GM23248 (cell line): ENCODE results near the gene WFIKKN2. TPM values are rescaled to one million over a fixed set of nuclear protein-coding genes. Genes with fewer than 3 reads are reported as not detected.
A peak's percentile ranks its signal among the peaks of the same experiment; 100 is the strongest.
"Not testable (repeated sequence)": the region's sequence is repeated elsewhere in the genome, so short reads cannot be mapped to it uniquely, and the experiment has no call there.

Source experiments
- DNase-seq: peaks from one replicate; pipeline ENCODE4 v3.0.0-alpha.2; 2015
- H2AFZ ChIP-seq: fragments of 200-600 bp; sonication (generic); 2 replicates; pipeline ENCODE4 v1.6.1; 2016; ENCODE audit warnings: antibody characterized with exemption
- H3F3A ChIP-seq: fragments of 200-600 bp; sonication (generic); 2 replicates; pipeline ENCODE4 v1.6.1; 2016; ENCODE audit warnings: mild to moderate bottlenecking, antibody characterized with exemption, mixed run types; ENCODE audit not compliant: insufficient read depth
- H3K27ac ChIP-seq: fragments of 200-600 bp; sonication (generic); 2 replicates; pipeline ENCODE4 v1.5.1; 2016; ENCODE audit warnings: mild to moderate bottlenecking
- H3K27me3 ChIP-seq: fragments of 200-600 bp; sonication (generic); replicated peaks from 2 replicates; pipeline ENCODE4 v1.6.1; 2016; ENCODE audit warnings: mild to moderate bottlenecking; ENCODE audit not compliant: insufficient read depth
- H3K36me3 ChIP-seq: fragments of 200-600 bp; sonication (generic); 2 replicates; pipeline ENCODE4 v1.6.1; 2016; ENCODE audit warnings: low read depth, mild to moderate bottlenecking
- H3K4me1 ChIP-seq: fragments of 200-600 bp; sonication (generic); 2 replicates; pipeline ENCODE4 v1.6.1; 2016; ENCODE audit warnings: mild to moderate bottlenecking; ENCODE audit not compliant: insufficient read depth
- H3K4me2 ChIP-seq: fragments of 200-600 bp; sonication (generic); one replicate; pipeline ENCODE4 v1.6.1; 2016; ENCODE audit warnings: mild to moderate bottlenecking; ENCODE audit not compliant: unreplicated experiment
- H3K4me3 ChIP-seq: fragments of 200-600 bp; sonication (generic); 2 replicates; pipeline ENCODE4 v1.5.1; 2016; ENCODE audit warnings: mild to moderate bottlenecking
- H3K79me2 ChIP-seq: fragments of 200-600 bp; sonication (generic); 2 replicates; pipeline ENCODE4 v1.6.1; 2016; ENCODE audit warnings: mild to moderate bottlenecking; ENCODE audit not compliant: insufficient read depth
- H3K9ac ChIP-seq: fragments of 200-600 bp; sonication (generic); 2 replicates; pipeline ENCODE4 v1.6.1; 2016; ENCODE audit warnings: mild to moderate bottlenecking
- H3K9me2 ChIP-seq: fragments of 200-600 bp; sonication (generic); 2 replicates; pipeline ENCODE4 v1.6.1; 2016; ENCODE audit warnings: mixed run types, mild to moderate bottlenecking, moderate library complexity; ENCODE audit not compliant: insufficient read depth
- H3K9me3 ChIP-seq: fragments of 200-600 bp; sonication (generic); one replicate; pipeline ENCODE4 v1.6.1; 2017; ENCODE audit warnings: low read depth
- H4K20me1 ChIP-seq: fragments of 200-600 bp; sonication (generic); 2 replicates; pipeline ENCODE4 v1.6.0; 2016; ENCODE audit not compliant: insufficient read depth
- EZH2 ChIP-seq: fragments of 200-600 bp; sonication (generic); IDR thresholded peaks from 2 replicates; pipeline ENCODE4 v1.6.1; 2018; ENCODE audit warnings: antibody characterized with exemption, mild to moderate bottlenecking; ENCODE audit not compliant: insufficient read depth, poor library complexity, severe bottlenecking
- EZH2phosphoT487 ChIP-seq: fragments of 200-600 bp; sonication (generic); IDR thresholded peaks from 2 replicates; pipeline ENCODE4 v1.6.1; 2018; ENCODE audit warnings: antibody characterized with exemption, moderate library complexity, mild to moderate bottlenecking, low read depth; ENCODE audit not compliant: insufficient read depth
- WGBS, 2 experiments: methylation state at CpG; one replicate each; pipeline ENCODE4 v1.1.6; 2015 to 2017; ENCODE audit warnings: low lambda C conversion rate in 2 of 2, low coverage in 1 of 2; ENCODE audit errors: missing lambda C conversion rate in 2 of 2; 5-methylcytosine and 5-hydroxymethylcytosine counted together
- in situ Hi-C: fragments of 300-500 bp; cut with MboI; formaldehyde crosslinking; loops from 2 replicates; pipeline ENCODE4 v1.15.0; 2020
- polyA plus RNA-seq: library from polyadenylated mRNA; unstranded; fragments of >200 nt; fragmentation: Nextera tagmentation; extraction: Ambion mirVana; gene quantifications from 2 replicates; pipeline ENCODE4 v1.2.1, GENCODE V29; 2016
- total RNA-seq: library from RNA; depleted of rRNA; stranded (reverse); fragments of >200 nt; shearing (Covaris generic); gene quantifications from 2 replicates; pipeline ENCODE4 v1.2.3, GENCODE V29; 2014

WFIKKN2 gene
- total and polyA plus RNA-seq, 2 experiments from 2014 or later, result not detected

DNA sequence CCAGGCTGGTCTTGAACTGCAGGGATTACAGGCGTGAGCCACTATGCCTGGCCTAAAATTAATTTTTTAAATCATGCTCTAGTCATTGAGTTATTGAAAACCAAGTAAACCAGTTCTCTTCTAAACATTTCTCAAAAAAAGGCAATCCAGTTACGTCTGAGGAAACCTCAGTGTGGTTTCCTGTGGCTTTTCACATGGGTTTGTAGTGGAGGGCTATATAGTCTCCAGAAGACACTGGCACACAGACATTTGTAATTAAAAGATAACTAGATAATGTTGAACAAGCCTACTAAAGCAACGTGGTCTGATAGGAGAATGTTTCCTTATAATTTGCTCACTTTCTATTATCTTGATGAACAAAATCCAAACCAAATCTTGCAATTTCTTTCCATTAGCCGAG, 36.0 kb downstream of the WFIKKN2 start:
- Histone ChIP-seq H4K20me1 (no peaks in the 10 kb centered on the region), H3K9me3 (no peaks in the 10 kb centered on the region), H3K27ac (no peak overlapping the region), H3K27me3 (no peaks in the 10 kb centered on the region), H3K9me2 (no peaks in the 10 kb centered on the region), H3K4me3 (no peak overlapping the region), H3K4me2 (no peak overlapping the region), H3K9ac (no peak overlapping the region), H3F3A (peaks cover 10% of the 10 kb centered on the region; the same call in 1 of the 2 replicates), H3K79me2 (no peaks in the 10 kb centered on the region), H3K4me1 (peaks cover 15% of the 10 kb centered on the region; the same call in 1 of the 2 replicates), H2AFZ (no peak overlapping the region), H3K36me3 (no peaks in the 10 kb centered on the region)
- DNase-seq, result no peak
- no peak for TF ChIP-seq EZH2
- TF ChIP-seq EZH2phosphoT487, result no peak
- 76 to 86% methylated on average over 4 of the region's 4 CpGs for WGBS, 2 experiments
- in situ Hi-C loops, result no loop called here

DNA sequence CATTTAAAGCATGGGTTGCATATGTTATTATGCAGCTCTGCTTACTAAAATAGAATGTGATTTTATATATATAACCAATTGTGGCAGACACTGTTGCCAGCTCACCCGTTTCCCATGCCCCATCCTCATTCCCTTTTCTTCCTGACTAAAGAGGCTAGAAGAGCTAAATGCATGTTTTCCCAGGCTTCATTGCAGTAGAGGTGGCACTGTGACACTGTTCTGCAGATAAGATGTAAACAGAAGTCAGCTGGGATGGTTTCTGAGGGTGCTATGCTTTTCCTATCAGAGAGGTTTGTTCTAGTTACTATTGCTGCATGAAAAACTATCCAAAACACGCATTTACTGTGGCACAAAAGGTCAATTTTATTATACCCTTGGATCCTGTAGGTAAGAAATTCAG, 36.5 kb downstream of the WFIKKN2 start:
- Histone ChIP-seq H3K79me2 (no peaks in the 10 kb centered on the region), H3K9me2 (no peaks in the 10 kb centered on the region), H3K4me3 (no peak overlapping the region), H3K9ac (no peak overlapping the region), H4K20me1 (no peaks in the 10 kb centered on the region), H3K27ac (no peak overlapping the region), H3K9me3 (no peaks in the 10 kb centered on the region), H3F3A (peaks cover 10% of the 10 kb centered on the region; the same call in 1 of the 2 replicates), H3K36me3 (no peaks in the 10 kb centered on the region), H3K4me1 (peaks cover 15% of the 10 kb centered on the region; the same call in 1 of the 2 replicates), H2AFZ (no peak overlapping the region), H3K27me3 (no peaks in the 10 kb centered on the region), H3K4me2 (no peak overlapping the region)
- in situ Hi-C loops, result no loop called here
- DNase-seq, result no peak
- 63 to 81% methylated on average over 2 of the region's 2 CpGs for WGBS, 2 experiments
- TF ChIP-seq EZH2phosphoT487, result no peak
- TF ChIP-seq EZH2, result no peak

DNA sequence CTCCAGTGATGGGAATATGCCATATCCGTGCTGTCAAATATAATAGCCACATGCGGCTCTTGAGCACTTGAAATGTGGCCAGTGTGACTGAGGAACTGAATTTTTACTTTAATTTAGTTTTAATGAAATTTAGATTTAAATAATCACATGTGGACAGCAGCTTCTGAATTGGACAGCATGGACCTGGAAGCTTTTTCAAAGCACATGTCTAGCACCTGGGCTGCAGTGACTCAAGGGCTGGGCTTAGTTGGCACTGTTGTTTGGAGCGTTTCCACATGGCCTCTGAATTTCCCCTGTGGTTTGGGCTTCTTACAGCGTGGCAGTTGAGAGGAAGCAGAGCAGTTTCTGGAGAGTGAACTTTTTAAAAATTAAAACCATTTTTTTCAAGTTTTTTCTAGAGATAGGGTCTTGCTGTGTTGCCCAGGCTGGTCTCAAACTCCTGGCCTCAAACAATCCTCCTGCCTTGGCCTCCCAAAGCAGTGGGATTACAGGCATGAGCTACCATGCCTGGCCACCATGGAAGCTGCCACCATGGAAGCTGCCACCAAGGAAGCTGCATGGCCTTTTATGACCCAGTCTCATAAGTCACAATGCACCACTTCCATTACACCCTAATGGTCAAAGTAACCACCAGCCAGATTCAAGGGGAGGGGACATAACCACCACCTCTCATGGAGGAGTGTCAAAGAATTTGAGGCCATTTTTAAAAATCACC, 37.5 kb downstream of the WFIKKN2 start:
- peak overlapping the region; percentile 29; the same call in 1 of the 2 replicates for H3K9ac ChIP-seq
- no peaks in the 10 kb centered on the region for H3K9me2 ChIP-seq
- H3K36me3 ChIP-seq, result no peaks in the 10 kb centered on the region
- H3K79me2 ChIP-seq, result no peaks in the 10 kb centered on the region
- H3K27ac ChIP-seq, result no peak overlapping the region
- WGBS, 2 experiments, result 5 to 9% methylated on average over 4 of the region's 4 CpGs
- DNase-seq, result peak; percentile 85
- H3K4me1 ChIP-seq, result peaks cover 14% of the 10 kb centered on the region; the same call in 1 of the 2 replicates
- TF ChIP-seq EZH2phosphoT487 (no peak), EZH2 (no peak)
- H3F3A ChIP-seq, result peaks cover 6% of the 10 kb centered on the region; the same call in 1 of the 2 replicates
- no peaks in the 10 kb centered on the region for H4K20me1 ChIP-seq
- in situ Hi-C loops, result no loop called here
- H3K4me2 ChIP-seq, result no peak overlapping the region
- peak overlapping the region; percentile 34; the same call in 1 of the 2 replicates for H2AFZ ChIP-seq
- no peaks in the 10 kb centered on the region for H3K27me3 ChIP-seq
- H3K4me3 ChIP-seq, result no peak overlapping the region
- H3K9me3 ChIP-seq, result no peaks in the 10 kb centered on the region

DNA sequence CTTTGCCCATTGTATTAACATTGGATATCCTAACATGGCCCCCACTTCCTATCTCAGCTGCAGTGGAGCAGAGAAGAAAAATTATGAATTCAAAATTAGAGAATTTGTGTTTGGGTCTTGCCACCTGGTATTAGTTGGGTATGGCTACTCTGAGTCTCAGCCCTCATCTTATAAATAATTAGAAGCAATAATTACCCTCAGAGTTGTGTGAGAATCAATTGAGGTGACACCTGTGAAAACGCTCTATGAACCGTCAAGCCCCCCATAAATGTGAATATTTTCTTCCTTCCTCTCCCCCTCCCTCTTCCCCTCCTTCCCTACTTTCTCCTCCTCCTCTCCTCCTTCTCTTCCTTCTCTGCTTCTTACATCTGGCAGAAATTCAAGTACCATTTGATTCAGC, 39.7 kb downstream of the WFIKKN2 start:
- H3K9me2 ChIP-seq, result no peaks in the 10 kb centered on the region
- H3K4me2 ChIP-seq, result no peak overlapping the region
- in situ Hi-C loops, result no loop called here
- no peaks in the 10 kb centered on the region for H3F3A ChIP-seq
- H3K4me1 ChIP-seq, result peaks cover 7% of the 10 kb centered on the region; the same call in 1 of the 2 replicates
- H3K27ac ChIP-seq, result no peak overlapping the region
- DNase-seq, result no peak
- H3K79me2 ChIP-seq, result no peaks in the 10 kb centered on the region
- H3K4me3 ChIP-seq, result no peak overlapping the region
- WGBS, 2 experiments, result 45 to 75% methylated on average over 2 of the region's 2 CpGs
- no peaks in the 10 kb centered on the region for H3K27me3 ChIP-seq
- H3K9ac ChIP-seq, result no peak overlapping the region
- no peak overlapping the region for H2AFZ ChIP-seq
- no peaks in the 10 kb centered on the region for H3K36me3 ChIP-seq
- no peaks in the 10 kb centered on the region for H3K9me3 ChIP-seq
- H4K20me1 ChIP-seq, result no peaks in the 10 kb centered on the region
- TF ChIP-seq EZH2phosphoT487 (no peak), EZH2 (no peak)

DNA sequence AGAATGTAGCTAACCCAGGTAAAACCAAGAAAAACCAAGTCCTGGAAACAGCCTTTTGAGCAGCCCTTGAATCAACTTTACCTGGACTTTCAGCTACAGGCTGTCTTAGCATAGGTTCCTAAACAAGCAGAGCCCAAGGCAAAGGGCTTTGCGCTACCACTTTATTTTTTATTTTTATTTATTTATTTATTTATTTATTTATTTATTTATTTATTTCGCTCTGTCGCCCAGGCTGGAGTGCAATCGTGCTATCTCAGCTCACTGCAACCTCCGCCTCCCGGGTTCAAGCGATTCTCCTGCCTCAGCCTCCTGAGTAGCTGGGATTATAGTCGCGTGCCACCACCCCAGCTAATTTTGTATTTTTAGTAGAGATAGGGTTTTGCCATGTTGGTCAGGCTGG, 41.7 kb downstream of the WFIKKN2 start:
- H3K4me1 ChIP-seq, in situ Hi-C loops, H3K36me3 ChIP-seq, DNase-seq, H3K27me3 ChIP-seq, H3K27ac ChIP-seq, H3K79me2 ChIP-seq, H3K4me3 ChIP-seq, H4K20me1 ChIP-seq, H3F3A ChIP-seq, H3K9me3 ChIP-seq, H2AFZ ChIP-seq, H3K9ac ChIP-seq, H3K4me2 ChIP-seq, H3K9me2 ChIP-seq: not testable (repeated sequence)
- WGBS, 2 experiments, result 95 to 96% methylated on average over 9 of the region's 9 CpGs
